Progenitor cell of endocrine pancreas (in vitro differentiated cells): ENCODE measurements around the gene GAS2L2. TPM values are rescaled to one million over a fixed set of nuclear protein-coding genes. Genes with fewer than 3 reads are reported as not detected.

Experiments used
- DNase-seq: peaks from one replicate; pipeline ENCODE4 v3.0.0; 2021; ENCODE audit warnings: low spot score; ENCODE audit not compliant: unreplicated experiment
- H3K27ac Mint-ChIP-seq: 2 replicates; pipeline ENCODE4 v1.8.0; 2021; ENCODE audit warnings: mild to moderate bottlenecking, moderate library complexity, mixed read lengths
- H3K27me3 Mint-ChIP-seq: 2 replicates; pipeline ENCODE4 v1.8.0; 2021; ENCODE audit warnings: mixed read lengths
- H3K36me3 Mint-ChIP-seq: 2 replicates; pipeline ENCODE4 v1.8.0; 2022; ENCODE audit warnings: mixed read lengths; ENCODE audit not compliant: insufficient read depth
- H3K4me1 Mint-ChIP-seq: 2 replicates; pipeline ENCODE4 v1.8.0; 2021; ENCODE audit warnings: low read depth, mixed read lengths
- H3K4me3 Mint-ChIP-seq: 2 replicates; pipeline ENCODE4 v1.8.0; 2021; ENCODE audit warnings: low read depth, mild to moderate bottlenecking, moderate library complexity, mixed read lengths
- H3K9me3 Mint-ChIP-seq: 2 replicates; pipeline ENCODE4 v1.8.0; 2021; ENCODE audit warnings: low read depth, mixed read lengths
- total RNA-seq: library from RNA; stranded (reverse); gene quantifications from 2 replicates; pipeline ENCODE4 v1.2.1, GENCODE V29; 2021
- TF ChIP-seq, protein P1 (sequence below): fragments of 200-600 bp; sonication (generic); IDR thresholded peaks from one replicate; pipeline ENCODE4 v1.5.0; 2021; ENCODE audit warnings: antibody characterized with exemption, mild to moderate bottlenecking; ENCODE audit not compliant: unreplicated experiment

GAS2L2 gene
- total RNA-seq, 1 donor from 2014 or later: 0.10 TPM

DNA sequence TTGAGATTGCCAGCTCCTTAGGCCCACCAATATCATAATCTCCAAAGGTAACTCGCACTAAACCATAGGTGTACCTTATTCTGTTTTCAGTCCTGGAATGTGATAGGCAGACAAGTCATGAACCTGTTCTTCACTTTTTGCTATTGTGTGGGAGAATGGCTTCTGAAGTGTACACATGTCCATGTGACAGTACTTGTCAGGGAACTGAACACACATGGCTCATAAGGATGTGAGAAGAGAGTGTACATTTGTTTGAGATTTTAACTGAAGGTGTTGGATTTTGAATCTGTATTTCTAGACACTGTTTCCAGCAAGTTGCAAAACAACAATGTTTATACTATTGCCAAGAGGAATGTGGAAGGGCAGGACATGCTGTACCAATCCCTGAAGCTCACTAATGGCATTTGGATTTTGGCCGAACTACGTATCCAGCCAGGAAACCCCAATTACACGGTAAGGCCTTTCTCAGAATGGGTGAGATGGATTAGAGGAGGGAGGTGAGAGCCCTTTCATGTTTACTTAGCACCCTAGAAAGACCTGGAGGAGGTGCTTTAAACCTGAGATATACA, 36.1 kb downstream of the GAS2L2 start:
- Mint-ChIP-seq H3K9me3 (no peaks in the 10 kb centered on the region), H3K27ac (no peak overlapping the region), H3K4me1 (peaks cover 4% of the 10 kb centered on the region), H3K27me3 (no peaks in the 10 kb centered on the region), H3K36me3 (peaks cover 10% of the 10 kb centered on the region), H3K4me3 (no peak overlapping the region)
- DNase-seq: no peak
- TF ChIP-seq, protein P1, sequence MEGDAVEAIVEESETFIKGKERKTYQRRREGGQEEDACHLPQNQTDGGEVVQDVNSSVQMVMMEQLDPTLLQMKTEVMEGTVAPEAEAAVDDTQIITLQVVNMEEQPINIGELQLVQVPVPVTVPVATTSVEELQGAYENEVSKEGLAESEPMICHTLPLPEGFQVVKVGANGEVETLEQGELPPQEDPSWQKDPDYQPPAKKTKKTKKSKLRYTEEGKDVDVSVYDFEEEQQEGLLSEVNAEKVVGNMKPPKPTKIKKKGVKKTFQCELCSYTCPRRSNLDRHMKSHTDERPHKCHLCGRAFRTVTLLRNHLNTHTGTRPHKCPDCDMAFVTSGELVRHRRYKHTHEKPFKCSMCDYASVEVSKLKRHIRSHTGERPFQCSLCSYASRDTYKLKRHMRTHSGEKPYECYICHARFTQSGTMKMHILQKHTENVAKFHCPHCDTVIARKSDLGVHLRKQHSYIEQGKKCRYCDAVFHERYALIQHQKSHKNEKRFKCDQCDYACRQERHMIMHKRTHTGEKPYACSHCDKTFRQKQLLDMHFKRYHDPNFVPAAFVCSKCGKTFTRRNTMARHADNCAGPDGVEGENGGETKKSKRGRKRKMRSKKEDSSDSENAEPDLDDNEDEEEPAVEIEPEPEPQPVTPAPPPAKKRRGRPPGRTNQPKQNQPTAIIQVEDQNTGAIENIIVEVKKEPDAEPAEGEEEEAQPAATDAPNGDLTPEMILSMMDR: no peak

DNA sequence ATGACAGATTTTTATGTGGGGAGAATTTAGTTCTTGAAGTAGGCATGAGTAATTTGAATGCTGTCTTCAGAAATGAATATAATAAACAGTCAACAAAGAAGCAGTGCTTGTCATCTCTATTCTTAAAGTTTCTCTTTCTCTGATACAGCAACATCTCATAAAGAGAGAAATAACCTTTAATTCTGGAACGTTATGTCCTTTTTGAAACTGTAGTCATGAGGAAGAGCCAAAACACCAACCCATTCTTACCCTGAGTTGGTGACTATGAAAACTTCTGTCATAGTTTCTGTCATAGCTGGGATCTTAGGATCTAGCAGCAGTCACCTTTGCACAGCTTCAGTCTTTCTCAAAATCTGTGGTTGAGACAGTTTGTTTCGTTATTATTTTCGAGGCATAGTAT, 36.9 kb downstream of the GAS2L2 start:
- Mint-ChIP-seq H3K4me1 (peaks cover 4% of the 10 kb centered on the region), H3K4me3 (no peak overlapping the region), H3K27ac (no peak overlapping the region), H3K36me3 (peaks cover 10% of the 10 kb centered on the region), H3K9me3 (no peaks in the 10 kb centered on the region), H3K27me3 (no peaks in the 10 kb centered on the region)
- TF ChIP-seq, protein P1: no peak
- DNase-seq: no peak

DNA sequence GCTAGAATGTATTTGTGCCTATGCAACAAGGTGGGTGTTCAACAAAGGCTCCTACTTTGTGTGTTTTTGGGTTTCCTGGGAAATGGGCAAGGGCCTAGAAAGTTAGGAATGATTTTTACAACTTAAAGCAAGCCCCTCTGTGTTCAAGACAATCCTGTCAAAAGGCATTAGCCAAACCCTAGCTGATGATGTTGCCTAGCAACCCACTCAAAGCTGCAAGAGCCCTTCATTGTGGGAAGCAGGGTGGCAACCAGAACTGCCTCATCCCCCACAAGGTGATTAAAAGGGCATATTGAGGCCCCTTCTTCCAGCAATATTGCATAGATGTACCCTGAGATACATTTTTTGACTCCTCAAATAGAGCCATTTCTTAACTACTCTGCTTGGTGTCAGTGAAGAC, 37.6 kb downstream of the GAS2L2 start:
- TF ChIP-seq, protein P1: no peak
- Mint-ChIP-seq H3K9me3 (no peaks in the 10 kb centered on the region), H3K4me1 (peaks cover 4% of the 10 kb centered on the region), H3K36me3 (peaks cover 12% of the 10 kb centered on the region), H3K27ac (no peak overlapping the region), H3K4me3 (no peak overlapping the region), H3K27me3 (no peaks in the 10 kb centered on the region)
- no peak for DNase-seq

DNA sequence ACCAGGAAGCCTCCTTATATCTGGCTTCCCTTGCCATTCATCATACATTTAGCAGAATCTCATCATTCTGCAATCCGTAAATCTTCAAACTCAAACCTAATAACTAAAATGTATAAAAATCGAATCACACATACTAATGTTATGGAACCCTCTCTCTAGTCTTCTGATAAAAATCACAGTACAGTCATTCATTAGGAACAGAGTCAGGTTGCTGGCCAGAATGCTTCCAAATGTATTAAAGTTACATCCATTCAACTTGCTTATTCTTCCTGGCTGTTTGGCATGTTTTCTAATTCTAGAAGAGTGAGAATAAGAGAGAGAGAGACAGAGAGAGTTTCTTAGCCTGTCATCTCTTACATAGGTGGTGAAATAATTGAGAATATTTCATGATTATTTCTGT, 38.1 kb downstream of the GAS2L2 start:
- H3K36me3 Mint-ChIP-seq: peaks cover 14% of the 10 kb centered on the region
- H3K27me3 Mint-ChIP-seq: no peaks in the 10 kb centered on the region
- DNase-seq: no peak
- H3K4me1 Mint-ChIP-seq: peaks cover 4% of the 10 kb centered on the region
- H3K27ac Mint-ChIP-seq: no peak overlapping the region
- H3K9me3 Mint-ChIP-seq: no peaks in the 10 kb centered on the region
- H3K4me3 Mint-ChIP-seq: no peak overlapping the region
- TF ChIP-seq, protein P1: no peak

DNA sequence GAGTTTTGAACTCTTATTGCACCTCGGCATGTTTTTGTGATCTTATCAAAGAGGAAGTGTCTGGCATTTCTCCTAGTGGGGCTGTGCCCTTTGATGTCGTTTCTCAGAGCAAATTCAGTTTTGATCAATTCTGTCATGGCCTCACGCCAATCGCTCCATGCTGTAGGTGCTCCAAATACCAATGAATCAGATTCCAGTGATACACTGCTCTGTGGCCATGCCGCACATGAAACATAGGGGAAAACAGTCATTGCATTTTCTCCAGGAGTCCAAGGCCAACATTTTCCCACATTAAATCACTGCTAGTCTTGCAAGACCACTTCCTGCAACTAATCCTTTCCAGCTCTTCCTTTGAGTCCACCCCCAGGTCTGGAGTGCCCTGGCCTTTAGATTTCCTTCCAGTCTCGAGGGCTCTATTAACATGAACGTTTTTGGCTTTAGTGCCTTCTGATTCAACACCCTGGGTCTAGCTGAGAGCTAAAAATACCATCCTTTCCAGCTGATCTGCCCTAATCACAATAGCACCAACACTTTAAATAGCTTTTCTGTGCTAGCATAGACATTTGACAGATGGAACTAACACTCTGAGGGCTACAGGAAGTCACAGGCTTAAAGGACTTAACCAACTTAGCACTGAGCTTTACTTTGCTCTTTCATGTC, 39.8 kb downstream of the GAS2L2 start:
- Mint-ChIP-seq H3K4me3 (no peak overlapping the region), H3K36me3 (peaks cover 15% of the 10 kb centered on the region), H3K27me3 (no peaks in the 10 kb centered on the region), H3K4me1 (peaks cover 4% of the 10 kb centered on the region), H3K9me3 (no peaks in the 10 kb centered on the region), H3K27ac (no peak overlapping the region)
- DNase-seq: no peak
- TF ChIP-seq, protein P1: no peak
